GM19035 (cell line): ENCODE data around the gene NT5DC1.
A peak's percentile ranks its signal among the peaks of the same experiment; 100 is the strongest.

Experiments used
- ATAC-seq: cut with Tn5 transposase; IDR thresholded peaks from one replicate; pipeline ENCODE4 v1.9.1; 2021; ENCODE audit not compliant: unreplicated experiment

NT5DC1 gene

GRCh38 chr6:116100419-116101301, at the start of gene NT5DC1:
NT5DC1 (plus strand) TSS chr6:116100853; CDS start chr6:116100931, 78 bp downstream.
- peak; percentile 88 for ATAC-seq

- ATAC-seq: no peak
Observed at GRCh38 chr6:116051244-116051643, 49.4 kb upstream of the NT5DC1 start.

GRCh38 chr6:116055513-116055912, 45.1 kb upstream of the NT5DC1 start:
- no peak for ATAC-seq

GRCh38 chr6:116057766-116058165, 42.9 kb upstream of the NT5DC1 start:
- no peak for ATAC-seq

GRCh38 chr6:116059713-116060571, 40.7 kb upstream of the NT5DC1 start:
- ATAC-seq: peak; percentile 72

- peak; percentile 35 for ATAC-seq
Observed at GRCh38 chr6:116060572-116061283, 39.9 kb upstream of the NT5DC1 start, which contains the start of gene FRK. FRK (minus strand) TSS chr6:116060891; CDS start chr6:116060311, 580 bp downstream.

- no peak for ATAC-seq
Observed at GRCh38 chr6:116062496-116062895, 38.2 kb upstream of the NT5DC1 start.

- no peak for ATAC-seq
Observed at GRCh38 chr6:116064666-116065065, 36.0 kb upstream of the NT5DC1 start.

GRCh38 chr6:116066789-116067188, 33.9 kb upstream of the NT5DC1 start:
- ATAC-seq: no peak

- ATAC-seq: no peak
Observed at GRCh38 chr6:116070101-116070500, 30.6 kb upstream of the NT5DC1 start.

- no peak for ATAC-seq
Observed at GRCh38 chr6:116070616-116071389, 29.9 kb upstream of the NT5DC1 start.

- no peak for ATAC-seq
Observed at GRCh38 chr6:116072368-116072767, 28.3 kb upstream of the NT5DC1 start.

GRCh38 chr6:116073765-116074440, 26.8 kb upstream of the NT5DC1 start:
- ATAC-seq: no peak

GRCh38 chr6:116074732-116075390, 25.8 kb upstream of the NT5DC1 start:
- ATAC-seq: no peak

- ATAC-seq: no peak
Observed at GRCh38 chr6:116078522-116078921, 22.1 kb upstream of the NT5DC1 start.

- ATAC-seq: no peak
Observed at GRCh38 chr6:116078945-116079344, 21.7 kb upstream of the NT5DC1 start.

- ATAC-seq: no peak
Observed at GRCh38 chr6:116083052-116083451, 17.6 kb upstream of the NT5DC1 start.

GRCh38 chr6:116084284-116084683, 16.4 kb upstream of the NT5DC1 start:
- no peak for ATAC-seq

- ATAC-seq: peak; percentile 96
Observed at GRCh38 chr6:116087437-116088027, 13.1 kb upstream of the NT5DC1 start.
